Measurements from ENCODE around the gene CCDC71.
A peak's percentile ranks its signal among the peaks of the same experiment; 100 is the strongest.

The CCDC71 gene

DNA sequence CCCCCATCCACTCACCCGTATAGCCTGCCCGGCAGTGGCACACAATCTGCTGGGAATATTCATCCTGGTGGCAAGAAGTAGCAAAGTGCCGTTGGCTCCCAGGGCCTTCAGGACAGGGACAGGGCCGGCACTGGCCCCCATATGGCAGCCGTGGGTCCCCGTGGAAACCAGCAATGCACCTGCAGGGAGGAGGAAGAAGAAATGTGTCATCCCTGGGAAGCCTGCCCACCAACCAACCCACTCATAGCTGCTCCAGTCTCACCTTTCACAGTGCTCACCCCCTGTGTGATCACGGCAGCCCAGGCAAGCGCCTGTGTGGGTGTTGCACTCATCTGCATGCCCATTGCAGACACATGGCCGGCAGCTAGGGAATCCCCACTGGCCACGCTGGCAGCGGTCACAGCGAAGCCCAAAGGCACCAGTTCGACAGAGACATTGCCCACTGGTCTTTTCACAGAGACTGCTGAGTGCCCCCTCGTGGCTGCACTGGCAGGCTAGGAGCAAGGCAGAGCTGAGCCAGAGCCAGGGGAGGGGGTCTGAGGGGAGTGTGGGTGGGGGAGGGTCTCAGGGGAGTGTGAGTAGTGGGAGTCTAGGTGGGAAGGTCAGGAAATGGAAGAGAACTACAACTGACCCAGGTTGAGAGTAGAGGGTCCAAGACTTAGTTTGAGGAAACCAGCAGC lies 41.0 kb downstream of the CCDC71 start:
- no peak for DNase-seq

DNA sequence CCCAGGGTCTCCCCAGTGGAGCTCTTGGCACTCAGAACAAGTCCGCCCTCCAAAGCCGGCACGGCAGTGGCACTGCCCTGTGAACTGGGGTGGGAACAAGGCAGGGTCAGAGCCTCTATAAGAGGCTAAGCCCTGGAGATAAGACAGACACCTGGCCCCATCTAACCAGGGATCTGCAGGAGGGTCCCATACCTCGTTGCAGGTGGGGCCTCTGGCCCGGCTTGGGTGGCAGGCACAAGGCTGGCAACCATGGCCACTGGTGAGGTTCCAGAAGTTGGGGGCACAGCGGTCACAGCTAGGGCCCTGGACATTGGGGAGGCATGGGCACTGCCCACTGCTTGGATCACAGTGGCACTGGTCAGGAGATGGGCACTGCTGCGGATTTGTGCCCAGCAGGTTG lies 41.9 kb downstream of the CCDC71 start:
- DNase-seq = no peak

DNA sequence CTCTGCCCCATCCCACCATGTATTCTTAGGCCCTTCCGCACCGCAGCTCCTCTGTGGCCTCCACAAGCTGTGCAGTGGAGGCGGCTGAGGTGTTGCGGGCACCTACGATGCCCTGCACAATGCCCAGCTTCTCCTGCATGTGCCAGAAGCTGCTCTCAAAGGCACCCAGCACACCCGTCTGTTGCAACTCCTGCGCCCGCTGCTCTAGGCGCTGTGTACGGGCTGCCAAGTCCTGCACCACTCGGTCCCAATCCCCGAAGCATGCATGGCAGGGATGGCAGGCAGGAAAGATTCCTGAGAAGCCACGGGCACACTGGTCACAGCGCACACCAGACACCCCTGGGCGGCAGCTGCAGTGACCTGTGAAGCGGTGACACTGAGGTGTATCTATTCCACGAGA lies 42.4 kb downstream of the CCDC71 start:
- no peak for DNase-seq

DNA sequence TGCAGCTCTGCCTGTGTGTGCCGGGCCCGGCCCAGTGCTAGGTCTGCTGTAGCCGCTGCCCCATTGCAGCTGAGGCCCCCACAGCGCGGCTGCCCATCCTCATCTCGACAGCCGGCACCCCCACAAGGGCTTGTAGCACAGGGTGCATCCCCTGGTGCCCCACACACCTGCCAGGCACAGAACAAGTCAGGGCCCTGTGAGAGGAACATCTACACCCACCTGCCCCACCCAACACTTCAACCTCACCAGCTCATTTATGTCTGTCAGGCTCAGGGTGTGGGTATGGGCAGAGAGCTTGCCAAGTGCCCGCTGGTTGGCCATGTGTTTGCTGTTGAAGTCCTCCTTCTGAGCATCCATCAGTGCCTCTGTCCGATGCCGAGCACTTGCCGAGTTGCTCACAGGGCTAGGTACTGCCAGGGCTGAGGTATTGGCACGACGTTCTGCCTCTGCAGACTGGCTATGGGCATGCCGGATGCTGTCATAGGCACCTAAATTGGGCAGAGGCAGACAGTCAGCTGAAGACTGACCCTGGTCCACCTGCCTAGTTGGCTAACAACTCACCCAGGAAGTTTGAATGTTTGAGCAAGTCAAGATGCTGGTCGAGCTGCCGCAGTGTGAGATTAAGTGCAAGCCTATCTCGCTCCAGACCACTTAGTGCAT lies 43.1 kb downstream of the CCDC71 start:
- no peak for DNase-seq

DNA sequence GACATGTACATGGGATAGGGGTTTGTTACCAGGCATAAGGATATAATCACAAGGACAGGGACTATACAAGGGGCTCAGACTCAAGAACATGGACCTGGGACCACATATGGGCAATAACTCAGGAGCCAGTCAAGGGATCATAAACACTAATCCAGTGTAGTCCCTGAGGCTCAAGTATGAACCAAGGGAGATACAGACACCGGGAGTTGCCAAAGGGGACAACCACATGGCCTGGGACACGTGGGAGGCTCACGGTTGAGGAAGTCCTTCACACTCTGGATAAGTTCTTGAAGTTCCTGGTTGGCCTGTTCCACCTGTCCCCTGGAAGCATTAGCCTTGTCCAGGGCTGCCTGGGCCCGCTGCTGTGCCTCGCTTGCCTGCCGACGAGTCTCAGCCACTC lies 43.7 kb downstream of the CCDC71 start:
- DNase-seq = no peak

DNA sequence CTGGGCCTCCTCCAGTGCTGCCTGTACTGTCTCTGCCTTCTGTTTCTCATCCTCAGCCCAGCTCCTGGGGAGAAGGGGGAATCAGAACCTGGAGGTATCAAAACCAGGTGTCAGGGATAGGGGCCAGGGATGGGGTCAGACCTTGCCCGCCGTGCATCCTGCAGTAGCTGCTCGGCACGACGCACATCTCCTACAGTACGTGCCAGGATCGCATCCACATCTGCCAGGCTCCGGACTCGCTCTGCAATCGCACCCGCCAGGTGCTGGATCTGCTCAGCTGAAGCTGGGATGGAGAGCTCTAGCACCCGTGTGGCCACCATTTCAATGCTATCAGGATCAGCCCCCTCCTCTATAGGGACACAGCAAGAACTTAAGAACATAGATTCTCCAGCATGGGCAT lies 44.1 kb downstream of the CCDC71 start:
- no peak for DNase-seq

DNA sequence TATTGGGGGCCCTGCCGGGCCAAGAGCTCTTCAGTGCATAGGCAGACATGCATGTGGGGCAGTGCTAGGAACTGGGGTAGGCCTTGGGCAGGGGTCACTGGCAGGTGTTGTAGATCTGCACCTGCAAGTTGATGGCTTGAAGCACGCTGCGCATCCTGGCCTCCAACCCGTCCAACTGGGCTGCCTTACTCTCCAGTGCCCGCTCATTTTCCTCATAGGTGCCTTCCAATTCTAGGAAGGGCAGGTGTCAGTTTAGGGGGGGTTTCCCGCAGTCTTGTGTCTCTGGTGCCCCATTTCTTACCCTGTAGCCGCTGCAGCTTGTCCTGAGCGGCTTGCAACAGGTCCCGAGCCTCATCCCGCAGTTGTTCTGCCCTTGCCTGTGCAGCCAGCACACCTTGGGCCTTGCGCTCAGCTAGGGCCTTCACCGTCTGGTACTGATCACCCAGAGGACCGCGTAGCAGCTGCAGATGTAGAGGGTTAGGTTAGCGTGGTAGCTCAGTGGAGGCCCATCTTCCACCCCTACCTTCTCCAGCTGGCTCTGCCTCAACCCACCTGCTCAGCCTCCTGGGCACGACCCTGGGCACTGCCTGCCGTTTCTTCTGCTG lies 44.9 kb downstream of the CCDC71 start:
- DNase-seq = no peak

DNA sequence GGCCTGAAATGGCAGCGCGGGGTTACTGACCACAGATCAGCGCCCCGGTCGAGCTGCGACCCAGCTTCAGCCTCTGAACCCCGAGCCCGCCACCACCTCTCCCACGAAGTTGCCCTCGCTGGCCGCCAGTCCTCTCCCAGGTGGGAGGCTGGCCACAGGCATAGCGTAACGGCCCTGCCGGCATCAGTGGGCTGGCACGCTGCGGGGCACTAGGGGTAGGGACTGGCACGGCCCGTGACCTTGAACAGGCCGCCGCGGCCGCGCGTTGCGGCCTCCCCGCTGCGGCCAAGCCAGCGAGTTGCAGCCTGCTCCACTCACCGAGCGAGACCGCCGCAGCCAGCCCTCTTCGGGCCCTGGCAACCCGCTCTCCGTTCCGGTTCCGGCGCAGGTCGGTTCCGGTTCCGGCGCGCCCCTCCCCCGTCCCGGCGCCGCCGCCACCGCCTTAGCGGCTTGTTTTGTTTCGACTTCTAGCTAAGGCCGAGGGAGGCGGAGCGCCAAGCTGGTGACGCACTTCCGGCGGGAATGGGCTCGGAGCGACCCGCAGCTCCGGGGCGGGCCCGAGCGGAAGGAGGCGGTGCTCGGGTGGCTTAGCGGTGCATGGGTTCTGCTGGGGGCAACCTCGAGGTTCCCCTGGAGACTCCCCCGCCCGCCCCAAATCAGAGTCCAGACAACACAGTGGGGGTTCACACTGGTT lies 45.5 kb downstream of the CCDC71 start, which contains the start of gene USP19:
USP19 (minus strand) TSS at position 386 of the 694 bp plus-strand sequence. CDS start 1,678 bp downstream, outside the sequence.
- DNase-seq = peak; percentile 37

DNA sequence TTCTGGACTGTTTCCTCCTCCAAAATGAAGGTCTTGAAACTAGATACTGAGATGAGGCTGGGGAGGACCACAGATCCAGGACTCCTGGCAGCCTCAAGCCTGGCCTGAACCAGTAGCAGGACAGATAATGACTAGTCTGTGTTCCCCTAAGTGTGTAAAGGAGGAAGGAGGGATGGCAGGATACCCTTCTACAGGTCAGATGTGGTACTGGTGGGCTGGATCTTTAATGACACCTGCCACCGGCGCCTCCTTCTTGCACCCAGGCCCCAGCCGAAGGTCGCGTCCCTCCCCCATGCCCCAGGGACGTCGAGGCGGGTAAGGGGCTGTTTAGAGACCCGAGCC lies 46.1 kb downstream of the CCDC71 start:
- DNase-seq = no peak

DNA sequence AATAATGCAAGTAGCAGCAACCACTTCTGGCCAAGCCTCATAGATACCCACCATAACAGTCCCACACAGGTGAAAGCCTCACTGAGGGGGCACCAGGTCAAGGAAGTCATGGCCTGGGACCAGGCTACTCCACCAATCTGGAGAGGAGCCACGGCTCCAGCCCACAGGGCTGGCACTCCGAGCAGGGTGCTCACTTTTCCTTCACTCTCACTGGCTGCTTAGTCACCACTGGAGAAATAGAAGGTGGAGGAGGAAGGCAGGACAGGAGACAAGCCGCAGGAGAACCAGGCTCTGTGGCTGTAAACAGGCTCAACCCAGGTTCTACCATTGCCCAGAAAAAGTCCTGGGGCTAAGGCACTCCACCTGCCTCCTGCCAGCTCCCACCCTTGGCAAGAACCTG lies 46.7 kb downstream of the CCDC71 start:
- no peak for DNase-seq

DNA sequence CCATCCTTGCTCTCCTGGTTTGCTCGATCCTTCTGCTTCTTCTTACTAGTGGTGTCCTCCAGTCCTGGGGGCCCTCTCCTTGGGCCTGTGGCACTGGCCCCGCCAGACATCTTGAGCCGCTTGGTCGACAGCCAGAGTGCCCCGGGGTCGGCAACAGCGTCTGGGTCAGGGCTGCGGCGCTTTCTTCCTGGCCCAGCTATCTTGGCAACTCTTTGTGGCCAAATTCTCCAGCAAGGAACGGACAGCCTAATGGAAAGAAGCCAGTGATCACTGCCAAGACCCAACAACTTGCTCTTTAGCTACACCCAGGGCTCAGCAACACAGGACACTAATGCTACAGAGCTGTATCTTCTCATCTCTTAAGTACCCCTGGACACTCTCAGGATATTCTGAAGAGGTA lies 47.1 kb downstream of the CCDC71 start:
- no peak for DNase-seq
